CMK (cell line): ENCODE data around the gene IFIT5.
"Not testable (repeated sequence)": the region's sequence is repeated elsewhere in the genome, so short reads cannot be mapped to it uniquely, and the experiment has no call there.

ENCODE experiments used
- DNase-seq: peaks from one replicate; pipeline ENCODE4 v3.0.0-alpha.2; 2010; ENCODE audit warnings: low read depth

Gene IFIT5, protein sequence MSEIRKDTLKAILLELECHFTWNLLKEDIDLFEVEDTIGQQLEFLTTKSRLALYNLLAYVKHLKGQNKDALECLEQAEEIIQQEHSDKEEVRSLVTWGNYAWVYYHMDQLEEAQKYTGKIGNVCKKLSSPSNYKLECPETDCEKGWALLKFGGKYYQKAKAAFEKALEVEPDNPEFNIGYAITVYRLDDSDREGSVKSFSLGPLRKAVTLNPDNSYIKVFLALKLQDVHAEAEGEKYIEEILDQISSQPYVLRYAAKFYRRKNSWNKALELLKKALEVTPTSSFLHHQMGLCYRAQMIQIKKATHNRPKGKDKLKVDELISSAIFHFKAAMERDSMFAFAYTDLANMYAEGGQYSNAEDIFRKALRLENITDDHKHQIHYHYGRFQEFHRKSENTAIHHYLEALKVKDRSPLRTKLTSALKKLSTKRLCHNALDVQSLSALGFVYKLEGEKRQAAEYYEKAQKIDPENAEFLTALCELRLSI

DNA sequence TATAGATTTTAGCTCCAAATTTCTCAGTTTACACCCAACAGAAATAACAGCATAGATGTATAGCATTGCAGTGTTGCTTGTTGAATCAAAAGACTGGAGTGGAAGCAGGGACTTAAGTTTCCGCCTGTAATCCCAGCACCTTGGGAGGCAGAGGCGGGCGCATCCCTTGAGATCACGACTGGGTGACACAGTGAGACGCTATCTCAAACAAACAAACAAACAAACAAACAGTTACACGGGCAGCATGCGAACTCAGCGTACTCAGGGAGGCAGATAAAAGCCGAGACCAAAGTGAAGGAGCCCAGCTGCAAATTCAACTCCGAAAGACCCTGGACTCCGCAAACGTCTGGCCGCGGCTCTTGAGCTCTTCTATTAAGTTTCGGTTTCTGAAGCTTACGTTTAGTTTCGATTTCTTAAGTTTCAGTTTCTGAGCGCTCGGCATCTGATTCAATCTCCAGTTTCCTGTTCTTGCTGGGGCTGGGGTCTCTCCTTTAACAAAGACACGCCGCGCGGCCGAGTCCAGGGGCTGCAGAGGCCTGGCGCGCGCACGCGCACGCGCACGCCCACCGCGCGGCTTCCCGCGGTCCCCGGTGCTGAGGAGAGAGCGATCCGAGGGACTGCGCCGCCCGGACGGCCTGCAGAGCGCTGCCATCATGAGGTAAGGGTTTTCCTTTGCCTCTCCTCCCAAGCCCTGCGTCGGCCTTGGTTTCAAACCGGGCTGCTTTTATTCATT is at the start of gene IFIT5:
Gene IFIT5, plus strand, starts transcription at position 423 of the 733 bp plus-strand sequence. Its CDS starts 231 bp downstream, at position 654.
- no peak for DNase-seq

DNA sequence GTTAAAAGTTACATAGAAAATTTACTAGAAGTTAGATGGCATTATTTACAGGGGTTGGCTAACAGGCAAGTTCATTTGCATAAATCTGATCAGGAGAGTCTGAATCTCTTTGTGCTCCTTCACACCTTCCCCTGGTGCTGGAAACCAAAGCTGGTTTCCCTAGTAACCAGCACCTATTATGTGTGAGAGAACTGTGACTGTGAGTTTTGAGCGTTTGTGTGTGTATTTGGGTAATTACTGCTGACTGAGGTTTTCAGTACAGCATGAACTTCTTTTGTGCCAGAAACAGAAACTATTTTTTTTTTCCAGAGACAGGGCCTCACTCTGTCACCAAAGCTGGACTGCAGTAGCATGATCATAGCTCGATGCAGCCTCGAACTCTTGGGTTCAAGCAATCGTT is 46.8 kb upstream of the IFIT5 start:
- DNase-seq: no peak

DNA sequence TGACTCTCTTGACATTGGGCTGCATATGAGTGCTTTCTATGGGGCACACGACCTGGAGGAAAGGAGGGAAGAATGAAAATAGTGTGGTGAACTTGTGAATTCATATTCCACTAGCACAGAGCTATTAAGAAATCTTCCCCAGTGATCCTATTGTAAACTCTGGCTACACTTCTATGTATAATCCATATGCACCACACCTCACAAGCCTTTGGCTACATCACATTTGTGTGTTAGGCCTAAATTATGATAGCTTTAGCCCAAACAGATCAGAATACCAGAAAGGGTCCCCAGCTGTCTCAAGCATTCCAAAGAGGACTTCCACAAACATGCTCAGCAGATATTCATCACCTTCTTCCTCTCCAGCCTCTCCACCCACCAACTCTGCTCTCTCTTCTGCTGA is 46.2 kb upstream of the IFIT5 start:
- DNase-seq: no peak

DNA sequence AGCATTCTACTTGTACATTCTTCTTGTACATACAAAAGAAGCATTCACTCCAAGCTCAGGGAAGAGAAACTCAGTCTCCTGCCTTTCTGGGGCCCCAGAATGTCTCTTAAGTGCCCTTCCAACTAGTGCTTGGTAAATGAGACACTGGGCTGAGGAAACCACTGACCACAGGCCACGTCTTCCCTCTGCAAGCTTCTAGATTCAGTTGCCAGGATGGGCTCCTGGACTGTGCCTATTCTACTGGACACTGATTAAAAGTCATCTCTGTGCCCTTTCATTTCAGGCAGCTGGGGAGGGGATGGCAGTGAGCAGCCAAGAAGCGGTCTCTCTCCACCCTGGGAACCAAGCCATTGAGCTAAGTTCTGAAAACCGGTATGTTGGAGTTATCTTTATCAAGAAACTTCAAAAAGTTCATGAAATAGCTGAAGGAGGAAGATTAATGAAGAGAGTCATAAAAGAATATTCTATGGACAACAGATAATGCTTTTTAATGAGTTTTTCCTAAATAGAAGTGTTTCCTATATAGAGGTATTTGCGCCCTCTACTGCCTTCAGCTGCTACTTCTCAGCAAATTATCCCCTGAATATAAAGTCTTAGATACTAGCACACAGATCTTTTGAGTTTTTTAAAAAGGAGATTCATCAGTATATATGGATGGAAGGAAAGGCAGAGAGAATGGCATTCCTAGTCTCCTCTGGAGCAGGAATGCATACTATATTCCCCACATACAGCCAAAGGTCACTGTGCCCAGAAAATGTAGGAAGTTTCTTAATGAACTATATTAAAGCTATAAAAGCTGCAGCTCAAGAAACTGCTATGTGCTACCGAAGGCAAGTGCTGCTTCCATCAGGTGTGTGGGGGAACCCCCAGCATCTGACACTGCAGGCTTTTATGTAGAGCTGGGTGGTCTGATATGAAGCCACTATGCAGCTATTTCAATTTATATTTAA is 44.9 kb upstream of the IFIT5 start:
- no peak for DNase-seq

DNA sequence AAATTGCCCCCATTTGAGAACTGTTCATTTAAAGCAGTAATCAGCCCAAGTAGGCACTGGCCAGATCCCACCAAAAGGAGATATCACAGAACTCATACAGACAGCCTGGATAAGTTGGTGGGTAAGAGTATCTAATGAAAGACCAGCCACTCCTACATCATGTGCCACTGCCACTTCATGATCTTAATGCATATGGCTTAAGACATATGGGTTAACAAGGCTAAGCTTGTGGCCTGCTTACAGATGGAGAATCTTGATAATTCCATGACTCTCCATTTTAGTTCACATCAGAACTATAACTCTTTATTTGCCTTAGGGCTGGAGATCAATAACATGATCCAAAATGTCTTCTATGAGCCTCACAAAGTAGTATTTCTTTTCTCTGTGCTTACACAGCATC is 43.3 kb upstream of the IFIT5 start:
- DNase-seq: no peak

DNA sequence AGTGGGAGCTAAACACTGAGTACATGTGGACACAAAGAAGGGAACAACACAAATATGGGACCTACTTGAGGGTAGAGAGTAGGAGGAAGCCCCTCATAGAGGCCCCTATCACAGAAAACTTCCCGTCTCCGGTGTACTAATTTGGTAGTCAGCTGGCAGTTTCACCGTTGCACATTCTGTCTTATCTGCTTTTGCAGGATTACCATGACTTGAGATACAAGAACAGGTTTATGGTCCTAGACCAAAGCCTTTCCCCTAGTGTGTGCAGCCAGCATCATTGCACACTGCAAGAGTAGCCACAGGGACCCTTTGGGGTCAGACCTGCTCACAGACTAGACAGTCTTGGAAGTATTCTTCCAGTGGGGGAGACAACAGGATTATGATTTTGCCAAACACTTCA is 42.4 kb upstream of the IFIT5 start:
- DNase-seq: peak; percentile 27

DNA sequence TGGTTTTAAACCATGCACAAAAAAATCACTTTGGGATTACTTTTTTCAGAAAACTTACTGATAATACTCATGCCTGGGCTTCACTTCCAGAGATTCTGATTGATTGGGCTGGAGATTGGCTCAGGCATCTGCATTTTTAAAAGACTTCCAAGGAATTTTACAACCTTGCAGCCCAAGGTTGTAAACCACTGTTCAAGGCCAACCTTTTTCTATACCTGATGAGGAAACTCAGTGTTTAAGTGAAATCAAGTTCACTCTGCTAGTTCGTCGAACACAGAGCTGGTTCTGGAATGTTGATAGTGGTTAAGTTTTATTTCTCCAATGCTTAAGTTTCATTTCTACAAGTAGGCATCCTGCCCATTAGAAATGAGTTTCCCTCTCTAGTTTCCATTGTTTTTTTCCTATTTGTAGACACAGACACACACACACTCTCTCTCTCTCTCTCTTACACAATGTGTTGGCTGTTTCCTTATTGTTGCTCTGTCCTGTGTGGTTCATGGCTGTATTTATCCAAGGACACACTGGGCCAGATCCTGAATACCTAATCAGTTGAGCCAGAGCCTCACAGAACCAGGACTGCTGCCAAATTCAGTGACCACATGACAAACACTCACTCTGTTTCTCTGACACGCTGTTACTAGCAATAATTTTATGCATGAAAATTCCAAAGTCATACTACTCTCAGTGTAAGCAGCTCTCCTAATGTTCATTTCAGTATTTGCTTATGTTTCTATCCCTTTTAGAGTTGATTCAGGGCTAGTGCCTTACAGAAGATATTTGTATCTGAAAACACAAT is 40.3 kb upstream of the IFIT5 start:
- no peak for DNase-seq

DNA sequence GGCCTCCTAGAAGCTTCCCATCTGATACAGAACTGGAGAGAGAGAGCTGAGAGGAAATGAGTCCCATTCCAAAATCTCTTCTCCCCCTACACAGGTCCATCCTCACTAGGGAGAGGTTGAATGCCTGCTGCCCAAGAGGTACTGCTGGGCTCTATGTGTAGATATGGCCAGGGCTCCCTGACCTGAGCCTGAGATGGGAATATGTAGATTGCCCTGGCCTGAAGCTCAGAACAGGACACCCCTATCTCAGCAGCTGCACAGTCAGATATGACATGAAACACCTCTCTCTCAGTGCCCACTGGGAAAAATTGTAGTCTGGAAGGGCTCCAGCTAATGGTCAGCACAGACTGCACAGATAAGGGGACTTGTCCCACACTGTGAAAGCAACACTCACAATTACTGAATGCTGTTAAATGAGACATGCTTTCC is 39.6 kb upstream of the IFIT5 start:
- no peak for DNase-seq

DNA sequence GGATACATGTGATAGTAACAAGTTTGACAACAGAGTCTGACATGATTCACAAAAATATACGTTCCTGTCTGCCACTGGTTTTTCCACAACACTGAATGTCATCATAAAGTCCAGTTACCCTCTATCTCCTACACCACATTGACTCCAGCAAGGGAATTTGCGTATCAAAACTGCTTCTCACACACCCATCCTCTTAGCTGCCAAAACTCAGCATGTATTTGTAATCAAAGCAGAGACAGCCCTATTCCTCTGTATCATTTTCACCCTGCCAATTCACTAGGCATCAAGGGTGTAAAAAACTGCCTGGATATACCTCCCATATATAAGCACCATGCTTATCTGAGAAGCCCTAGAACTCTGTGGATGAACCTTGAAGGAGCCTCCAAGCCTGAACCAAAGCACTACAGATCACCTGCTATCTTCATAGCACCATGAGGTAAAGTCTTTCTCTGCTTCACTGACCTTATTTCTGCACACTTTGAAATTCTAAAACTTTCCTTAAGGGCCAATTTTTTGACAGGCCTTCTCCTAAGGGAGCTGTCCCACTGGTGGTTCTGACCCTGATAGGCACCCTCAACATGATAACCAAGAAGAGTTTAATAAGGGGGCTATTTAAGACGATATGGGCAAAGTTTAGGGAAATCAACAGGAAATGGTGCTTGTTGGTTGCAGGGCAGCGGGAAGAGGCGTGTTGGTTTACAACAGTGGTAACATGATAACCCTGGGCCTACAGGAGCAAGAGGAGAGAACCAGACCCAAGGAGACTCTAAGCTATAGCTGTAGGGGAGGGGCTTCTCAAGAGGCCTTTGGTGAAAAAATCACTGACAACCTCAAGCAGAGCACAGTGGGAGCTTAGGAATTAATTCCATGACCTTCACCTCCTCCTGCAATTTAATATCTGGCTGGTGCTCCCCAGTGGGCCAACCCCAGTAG is 36.4 kb upstream of the IFIT5 start, which contains the start of gene IFIT1B:
Gene IFIT1B, plus strand, starts transcription at position 352 of the 933 bp plus-strand sequence. Its CDS starts 80 bp downstream, at position 432.
- DNase-seq: no peak

DNA sequence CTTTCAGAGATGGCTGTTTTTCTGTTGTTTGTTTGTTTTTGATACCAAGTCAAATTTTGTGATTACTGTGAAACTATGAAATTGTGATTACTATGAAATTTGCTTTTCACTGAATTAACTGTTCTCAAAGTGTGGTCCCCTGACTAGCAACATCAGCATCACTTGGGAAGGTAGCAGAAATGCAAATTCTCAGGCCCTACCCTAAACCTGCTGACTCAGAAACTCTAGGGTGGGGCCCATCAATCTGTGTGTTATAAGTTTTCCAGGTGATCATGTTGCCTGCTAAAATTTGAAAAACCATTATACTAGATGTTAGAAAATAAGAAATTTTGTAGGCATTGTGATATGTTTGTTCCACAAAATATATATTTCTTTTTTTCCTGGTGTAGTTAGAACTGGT is 35.3 kb upstream of the IFIT5 start:
- no peak for DNase-seq

DNA sequence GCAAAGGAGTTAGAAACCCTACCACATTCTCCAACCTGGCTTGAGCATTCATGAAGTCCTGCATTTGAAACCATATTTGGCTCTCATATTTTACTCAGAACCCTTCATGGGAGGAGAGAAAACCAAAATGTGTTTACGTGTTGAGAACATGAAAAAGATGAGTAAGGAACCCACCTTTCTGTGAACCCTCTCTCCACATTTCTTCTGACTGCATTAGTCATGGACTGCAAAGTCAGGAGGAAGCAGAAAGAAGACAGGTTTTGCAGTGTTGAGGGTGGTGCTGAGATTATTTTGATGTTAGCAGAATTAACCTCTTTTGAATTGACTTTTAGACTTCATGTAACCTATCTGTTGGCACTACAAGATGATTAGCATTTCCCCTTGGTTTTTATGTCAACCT is 31.6 kb upstream of the IFIT5 start:
- DNase-seq: no peak

DNA sequence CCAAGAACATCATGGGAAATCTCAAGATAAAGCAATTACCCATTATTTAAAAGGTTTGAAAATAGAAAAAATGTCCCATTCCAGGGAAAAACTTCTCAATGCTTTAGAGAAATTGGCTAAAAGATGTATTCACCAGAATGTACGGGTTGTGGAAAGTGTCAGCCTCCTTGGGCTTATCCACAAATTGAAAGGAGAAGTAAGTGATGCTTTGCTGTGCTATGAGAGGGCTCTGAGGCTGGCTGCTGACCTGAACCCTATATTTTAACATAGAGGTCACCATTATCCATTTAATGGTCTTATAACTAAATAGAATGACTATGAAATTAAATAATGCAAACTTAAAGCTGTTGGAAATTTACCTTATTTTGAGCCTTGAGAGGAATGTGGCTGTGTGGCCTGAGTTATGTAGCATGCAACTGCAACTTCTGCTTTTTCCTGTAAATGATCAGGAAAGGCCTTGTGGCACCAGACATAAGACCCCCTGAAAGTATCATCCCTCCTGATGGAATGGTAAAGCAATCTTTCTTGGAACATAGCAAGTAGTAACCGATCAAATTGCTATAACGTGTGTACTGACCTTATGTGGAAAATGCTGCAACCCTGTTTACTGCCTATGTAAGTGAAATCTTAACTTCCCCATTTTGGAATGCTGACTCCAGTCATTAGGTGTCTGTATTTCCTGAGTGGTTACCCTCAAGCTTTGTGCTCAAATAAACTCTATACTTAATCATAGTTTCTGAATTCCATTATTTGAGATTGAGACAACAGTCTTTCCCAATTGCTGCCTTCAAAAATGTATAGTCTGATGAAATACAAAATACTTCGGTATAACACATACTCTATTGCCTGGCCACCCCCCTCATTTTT is 29.7 kb upstream of the IFIT5 start:
- DNase-seq: no peak

DNA sequence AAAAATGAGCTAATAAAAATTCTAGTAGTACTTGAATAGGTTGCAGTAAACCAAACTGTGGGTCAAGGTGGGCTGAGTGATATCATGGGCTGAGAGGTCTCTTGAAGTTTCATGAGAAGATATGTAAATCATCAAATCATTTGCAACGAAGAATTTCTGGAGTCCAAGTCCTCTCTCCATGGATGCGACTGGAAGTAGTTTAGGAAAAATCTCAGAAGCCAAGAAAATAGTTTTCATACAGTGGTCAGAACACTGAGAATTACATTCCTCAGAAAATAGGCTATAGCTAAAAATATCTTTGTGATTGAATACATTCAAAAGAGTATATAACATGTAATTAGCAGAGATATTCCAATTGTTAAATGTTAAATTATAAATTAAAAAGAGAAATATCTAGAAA is 25.6 kb upstream of the IFIT5 start:
- DNase-seq: no peak

DNA sequence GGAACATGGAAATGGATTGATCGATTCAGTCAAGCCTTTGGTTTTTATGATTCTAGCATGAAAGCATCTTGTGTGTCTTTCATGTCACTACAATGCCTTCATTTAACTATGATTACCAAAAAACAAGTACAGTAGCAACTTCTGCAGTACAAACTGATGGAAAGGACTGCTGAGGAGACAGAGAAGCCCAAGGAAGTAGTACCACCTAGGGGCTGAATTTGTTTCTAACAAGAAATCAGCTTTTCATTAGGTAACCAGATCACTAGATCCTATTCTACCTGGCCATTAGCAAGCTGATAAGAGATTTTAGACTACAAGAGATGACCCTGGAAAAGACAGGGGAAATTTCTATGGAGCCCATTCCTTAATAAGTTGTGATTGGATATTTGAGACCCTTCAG is 25.1 kb upstream of the IFIT5 start:
- no peak for DNase-seq

DNA sequence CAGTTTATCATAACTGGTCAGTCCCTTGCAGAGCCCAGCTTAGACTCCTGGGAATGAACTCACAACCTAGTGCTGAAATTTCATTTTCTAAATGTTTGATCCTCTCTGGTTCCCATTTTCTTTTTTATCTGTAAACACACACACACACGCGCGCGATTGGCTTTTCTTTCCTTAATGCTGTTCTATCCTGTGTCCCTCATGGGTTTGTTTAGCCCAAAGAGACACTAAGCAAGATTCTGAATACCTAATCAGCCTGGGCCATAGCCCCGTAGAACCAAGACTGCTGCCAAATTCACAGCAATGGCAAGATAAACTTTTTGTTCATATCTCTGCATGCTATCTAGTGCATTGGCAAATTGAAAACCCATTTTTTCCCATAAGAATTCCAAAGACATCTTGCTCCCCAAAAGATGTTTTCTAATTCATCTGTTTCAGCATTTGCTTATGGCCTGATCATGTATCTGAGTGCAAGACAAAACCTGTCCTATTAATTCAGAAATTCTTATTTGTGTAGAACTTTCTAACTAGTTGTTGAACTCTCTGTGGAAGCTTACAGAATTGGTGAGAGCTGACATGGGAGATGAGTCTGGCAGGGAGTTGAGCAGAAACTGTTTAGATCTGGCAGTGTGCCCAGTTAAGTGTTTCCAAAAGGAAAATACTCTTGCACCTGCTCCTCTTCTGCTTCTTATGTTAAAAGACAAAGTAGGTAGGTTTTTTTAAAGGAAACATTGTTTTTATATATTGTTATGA is 23.7 kb upstream of the IFIT5 start:
- no peak for DNase-seq

DNA sequence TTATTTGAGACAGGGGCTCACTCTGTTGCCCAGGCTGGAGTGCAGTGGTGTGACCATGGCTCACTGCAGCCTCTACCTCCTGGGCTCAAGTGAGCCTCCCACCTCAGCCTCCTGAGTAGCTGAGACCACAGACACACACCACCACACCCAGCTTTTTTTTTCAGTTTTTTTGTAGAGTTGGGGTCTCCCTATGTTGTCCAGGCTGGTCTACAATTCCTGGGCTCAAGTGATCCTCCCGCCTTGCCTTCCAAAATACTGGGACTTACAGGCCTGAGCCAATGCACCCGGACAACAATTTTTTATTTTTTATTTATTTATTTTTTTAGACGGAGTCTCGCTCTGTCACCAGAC is 23.2 kb upstream of the IFIT5 start:
- not testable (repeated sequence) for DNase-seq

DNA sequence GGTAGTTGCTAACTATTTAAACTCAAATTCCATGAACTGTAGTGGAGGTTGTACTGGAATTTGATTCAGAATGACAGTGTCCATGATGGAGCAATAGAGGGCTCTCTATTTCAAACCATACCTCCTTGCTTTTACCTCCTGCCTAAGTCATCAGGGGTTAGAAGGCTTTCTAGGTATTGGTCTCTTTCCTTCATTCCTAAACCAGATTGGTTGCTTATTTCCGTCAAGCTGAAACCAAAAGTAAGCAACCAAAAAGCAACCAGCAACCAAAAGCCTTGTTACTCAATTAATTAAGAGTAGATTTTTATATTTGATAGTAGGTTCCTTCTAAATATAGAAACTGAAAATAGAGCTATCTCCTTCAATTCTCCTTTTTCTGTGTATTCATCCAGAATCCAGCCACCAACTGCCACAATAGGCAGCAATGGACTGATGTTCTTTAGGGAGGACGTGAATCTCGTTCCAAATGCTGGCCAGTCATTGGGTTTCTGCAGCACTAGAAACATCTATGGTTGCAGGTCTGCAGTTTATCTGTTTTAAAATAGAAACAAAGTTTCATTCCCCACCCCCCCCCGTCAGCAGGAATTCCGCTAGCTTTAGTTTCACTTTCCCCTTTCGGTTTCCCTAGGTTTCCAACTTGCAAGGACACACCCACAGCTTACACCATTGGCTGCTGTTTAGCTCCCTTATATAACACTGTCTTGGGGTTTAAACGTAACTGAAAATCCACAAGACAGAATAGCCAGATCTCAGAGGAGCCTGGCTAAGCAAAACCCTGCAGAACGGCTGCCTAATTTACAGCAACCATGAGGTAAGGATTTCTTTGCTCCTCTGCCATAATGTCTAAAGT is 22.2 kb upstream of the IFIT5 start, which contains the start of gene IFIT1:
Gene IFIT1, plus strand, starts transcription at position 717 of the 850 bp plus-strand sequence. Its CDS starts 90 bp downstream, at position 807.
- peak; percentile 33 for DNase-seq
